Activated CD4-positive, alpha-beta T cell treated with anti-CD3 and anti-CD28 coated beads, Interleukin-2, amount 10 ng/mL, durations not matched to agents 24 days and 14 days (primary cell): ENCODE results near the gene EIPR1. TPM values are rescaled to one million over a fixed set of nuclear protein-coding genes. Genes with fewer than 3 reads are reported as not detected.
A peak's percentile ranks its signal among the peaks of the same experiment; 100 is the strongest.
"Not testable (repeated sequence)": the region's sequence is repeated elsewhere in the genome, so short reads cannot be mapped to it uniquely, and the experiment has no call there.

Experiments used
- DNase-seq: peaks from one replicate; pipeline ENCODE4 v3.0.0; 2022
- H3K27ac Mint-ChIP-seq: one replicate; pipeline ENCODE4 v1.8.0; 2022; ENCODE audit warnings: mild to moderate bottlenecking, mixed read lengths
- H3K27me3 Mint-ChIP-seq: one replicate; pipeline ENCODE4 v1.8.0; 2022; ENCODE audit warnings: mixed read lengths
- H3K36me3 Mint-ChIP-seq: one replicate; pipeline ENCODE4 v1.8.0; 2022; ENCODE audit warnings: low read depth, mild to moderate bottlenecking, mixed read lengths
- H3K4me1 Mint-ChIP-seq: one replicate; pipeline ENCODE4 v1.8.0; 2021; ENCODE audit warnings: mixed read lengths
- H3K4me3 Mint-ChIP-seq: one replicate; pipeline ENCODE4 v1.8.0; 2022; ENCODE audit warnings: mild to moderate bottlenecking, moderate library complexity, mixed read lengths
- H3K9me3 Mint-ChIP-seq: one replicate; pipeline ENCODE4 v1.8.0; 2021; ENCODE audit warnings: mixed read lengths
- intact Hi-C: fragments of 100-400 bp; cut with micrococcal nuclease; formaldehyde crosslinking; loops from one replicate; pipeline ENCODE4 v1.15.1; 2023
- total RNA-seq: library from RNA; stranded (reverse); gene quantifications from 2 replicates; pipeline ENCODE4 v1.2.3, GENCODE V29; 2022

The EIPR1 gene
- total RNA-seq, 1 donor from 2014 or later = 52.1 TPM

DNA sequence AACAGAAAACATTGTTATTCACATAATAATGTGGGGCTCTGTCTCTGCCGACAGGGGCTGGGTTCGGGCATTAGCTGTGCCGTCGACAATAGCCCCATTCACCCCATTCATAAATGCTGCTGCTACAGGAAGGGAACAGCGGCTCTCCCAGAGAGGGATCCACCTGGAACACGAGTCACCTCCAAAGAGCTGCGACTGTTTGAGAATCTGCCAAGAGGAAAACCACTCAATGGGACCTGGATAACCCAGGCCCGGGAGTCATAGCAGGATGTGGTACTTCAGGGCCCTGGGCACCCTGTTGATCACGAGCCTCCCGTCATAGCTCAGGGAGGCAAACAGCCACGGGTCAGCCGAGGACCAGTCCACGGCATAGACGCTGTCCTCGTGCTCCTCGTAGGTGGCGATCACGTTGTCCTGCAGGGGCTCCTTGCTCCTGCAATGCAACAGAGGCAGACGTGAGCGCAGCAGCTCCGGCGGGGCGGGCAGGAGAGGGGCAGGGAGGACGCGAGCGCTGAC, 188.5 kb downstream of the EIPR1 start:
- H3K27me3 Mint-ChIP-seq = no peaks in the 10 kb centered on the region
- peaks cover 17% of the 10 kb centered on the region for H3K36me3 Mint-ChIP-seq
- no peak overlapping the region for H3K27ac Mint-ChIP-seq
- no peak for DNase-seq
- no peaks in the 10 kb centered on the region for H3K9me3 Mint-ChIP-seq
- intact Hi-C loops = no loop called here
- no peak overlapping the region for H3K4me3 Mint-ChIP-seq
- no peaks in the 10 kb centered on the region for H3K4me1 Mint-ChIP-seq

DNA sequence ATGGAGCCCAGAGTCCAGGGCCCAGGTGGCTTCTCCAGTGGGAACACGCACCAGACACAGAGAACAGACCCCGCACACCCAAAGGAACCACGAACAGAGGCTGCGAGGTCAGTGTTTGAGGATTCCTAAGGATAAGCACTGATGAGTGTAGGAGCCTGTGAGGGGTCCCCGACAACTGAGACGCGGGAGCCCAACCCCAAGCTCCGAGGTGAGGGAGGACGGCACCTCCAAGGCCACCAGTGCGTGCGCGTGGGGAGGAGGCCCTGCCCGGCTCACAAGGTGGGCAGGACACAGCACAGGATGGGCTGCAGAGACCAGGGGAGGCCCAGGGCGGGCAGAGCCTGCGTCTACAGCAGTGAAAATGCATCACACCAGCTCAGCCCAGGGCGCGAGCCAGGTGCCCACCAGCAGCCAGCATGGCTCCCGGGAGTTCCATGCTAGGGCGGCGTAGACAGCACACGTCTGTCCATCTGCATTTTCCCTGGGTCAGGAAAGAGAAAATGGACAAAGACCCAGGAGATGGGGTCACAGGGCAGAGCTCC, 189.1 kb downstream of the EIPR1 start:
- peaks cover 16% of the 10 kb centered on the region for H3K36me3 Mint-ChIP-seq
- no peaks in the 10 kb centered on the region for H3K9me3 Mint-ChIP-seq
- peaks cover 1% of the 10 kb centered on the region for H3K4me1 Mint-ChIP-seq
- no peak overlapping the region for H3K27ac Mint-ChIP-seq
- intact Hi-C loops = no loop called here
- no peak for DNase-seq
- no peaks in the 10 kb centered on the region for H3K27me3 Mint-ChIP-seq
- H3K4me3 Mint-ChIP-seq = no peak overlapping the region

- no peak for DNase-seq
- Mint-ChIP-seq H3K4me1 (peaks cover 3% of the 10 kb centered on the region), H3K27ac (no peak overlapping the region), H3K4me3 (no peak overlapping the region), H3K27me3 (no peaks in the 10 kb centered on the region), H3K9me3 (no peaks in the 10 kb centered on the region), H3K36me3 (peaks cover 18% of the 10 kb centered on the region)
- intact Hi-C loops = no loop called here
Measured at GRCh38 chr2:3187467-3187866, 190.2 kb downstream of the EIPR1 start.

DNA sequence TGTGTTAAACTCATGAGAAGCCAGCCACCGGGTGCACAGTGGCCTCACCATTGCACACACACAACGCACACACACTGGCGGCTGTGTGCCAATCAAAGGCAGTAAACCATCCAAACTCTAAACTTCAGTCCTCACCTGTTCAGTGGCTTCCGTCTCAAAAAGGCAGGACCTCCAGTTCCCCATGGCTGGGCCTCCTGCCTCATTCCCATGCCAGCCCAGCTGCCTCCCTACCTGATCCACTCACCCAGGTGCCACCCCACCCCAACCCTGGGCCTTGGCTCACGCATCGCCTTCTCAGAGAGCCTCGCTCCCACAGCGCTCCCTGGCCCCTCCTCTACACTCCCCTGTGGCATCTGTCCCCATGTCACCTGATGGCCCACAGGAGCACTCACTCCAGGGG, 190.9 kb downstream of the EIPR1 start:
- Mint-ChIP-seq H3K27ac (no peak overlapping the region), H3K9me3 (no peaks in the 10 kb centered on the region), H3K4me3 (no peak overlapping the region), H3K4me1 (peaks cover 3% of the 10 kb centered on the region), H3K36me3 (peaks cover 18% of the 10 kb centered on the region), H3K27me3 (no peaks in the 10 kb centered on the region)
- intact Hi-C loops = no loop called here
- DNase-seq = no peak

- intact Hi-C loops = no loop called here
- Mint-ChIP-seq H3K4me3 (no peak overlapping the region), H3K27me3 (no peaks in the 10 kb centered on the region), H3K36me3 (peaks cover 17% of the 10 kb centered on the region), H3K27ac (no peak overlapping the region), H3K4me1 (peaks cover 3% of the 10 kb centered on the region), H3K9me3 (no peaks in the 10 kb centered on the region)
- DNase-seq = no peak
Measured at GRCh38 chr2:3185910-3186309, 191.7 kb downstream of the EIPR1 start.

GRCh38 chr2:3185256-3185655, 192.4 kb downstream of the EIPR1 start:
- no peaks in the 10 kb centered on the region for H3K9me3 Mint-ChIP-seq
- no peak for DNase-seq
- H3K4me1 Mint-ChIP-seq = peaks cover 3% of the 10 kb centered on the region
- H3K36me3 Mint-ChIP-seq = peaks cover 14% of the 10 kb centered on the region
- H3K27me3 Mint-ChIP-seq = no peaks in the 10 kb centered on the region
- no peak overlapping the region for H3K27ac Mint-ChIP-seq
- H3K4me3 Mint-ChIP-seq = no peak overlapping the region
- intact Hi-C loops = no loop called here

DNA sequence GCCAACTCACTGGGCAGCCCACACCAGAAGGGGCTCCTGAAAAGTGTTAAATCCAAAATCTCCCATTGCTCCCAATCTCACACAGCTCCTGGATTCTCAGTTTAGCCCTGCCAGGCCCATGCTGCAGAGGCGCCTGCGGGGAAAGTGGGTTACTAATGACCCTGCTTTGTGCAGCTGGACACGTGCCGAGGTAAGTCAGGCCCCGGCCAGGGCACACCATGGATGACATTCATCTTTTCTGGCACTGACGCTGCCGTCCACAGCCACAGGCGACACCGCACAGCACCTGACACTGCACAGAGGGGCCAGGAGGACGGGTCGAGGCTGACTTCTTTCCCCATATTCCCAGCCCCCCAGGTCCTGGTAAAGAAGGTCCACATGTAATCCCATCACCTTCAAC, 193.5 kb downstream of the EIPR1 start:
- intact Hi-C loops = no loop called here
- Mint-ChIP-seq H3K27ac (peak overlapping the region; percentile 29), H3K4me3 (no peak overlapping the region), H3K9me3 (no peaks in the 10 kb centered on the region), H3K36me3 (peaks cover 13% of the 10 kb centered on the region), H3K27me3 (no peaks in the 10 kb centered on the region), H3K4me1 (peaks cover 3% of the 10 kb centered on the region)
- DNase-seq = no peak

DNA sequence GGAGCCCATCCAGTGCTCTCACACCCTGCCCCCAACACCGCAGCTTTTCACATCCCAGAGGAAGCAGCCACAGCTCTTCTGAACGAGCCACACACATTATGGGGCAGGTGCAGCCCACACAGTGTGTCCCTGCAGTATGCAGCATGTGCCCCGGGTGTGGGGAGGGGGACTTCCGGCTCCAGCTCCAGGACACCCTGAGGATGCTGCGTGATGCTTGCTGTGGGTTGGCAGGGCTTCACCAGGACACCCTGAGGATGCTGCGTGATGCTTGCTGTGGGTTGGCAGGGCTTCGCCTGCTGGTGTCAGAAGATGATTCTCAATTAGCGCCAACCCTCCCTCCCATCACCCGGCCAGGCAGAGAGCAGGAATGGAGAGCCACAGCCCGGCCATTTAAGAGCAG, 193.9 kb downstream of the EIPR1 start:
- H3K27ac Mint-ChIP-seq = peak overlapping the region; percentile 66
- DNase-seq = no peak

GRCh38 chr2:3182848-3183247, 194.8 kb downstream of the EIPR1 start:
- Mint-ChIP-seq H3K27ac (peak overlapping the region; percentile 66), H3K27me3 (no peaks in the 10 kb centered on the region), H3K9me3 (no peaks in the 10 kb centered on the region), H3K36me3 (peaks cover 10% of the 10 kb centered on the region), H3K4me1 (peaks cover 3% of the 10 kb centered on the region), H3K4me3 (no peak overlapping the region)
- no peak for DNase-seq
- intact Hi-C loops = no loop called here

More for the DNA sequence above, 193.9 kb downstream of the EIPR1 start:
- H3K27me3 Mint-ChIP-seq = no peaks in the 10 kb centered on the region
- peaks cover 10% of the 10 kb centered on the region for H3K36me3 Mint-ChIP-seq
- H3K4me3 Mint-ChIP-seq = no peak overlapping the region
- H3K4me1 Mint-ChIP-seq = peaks cover 3% of the 10 kb centered on the region
- intact Hi-C loops = no loop called here
- no peaks in the 10 kb centered on the region for H3K9me3 Mint-ChIP-seq

DNA sequence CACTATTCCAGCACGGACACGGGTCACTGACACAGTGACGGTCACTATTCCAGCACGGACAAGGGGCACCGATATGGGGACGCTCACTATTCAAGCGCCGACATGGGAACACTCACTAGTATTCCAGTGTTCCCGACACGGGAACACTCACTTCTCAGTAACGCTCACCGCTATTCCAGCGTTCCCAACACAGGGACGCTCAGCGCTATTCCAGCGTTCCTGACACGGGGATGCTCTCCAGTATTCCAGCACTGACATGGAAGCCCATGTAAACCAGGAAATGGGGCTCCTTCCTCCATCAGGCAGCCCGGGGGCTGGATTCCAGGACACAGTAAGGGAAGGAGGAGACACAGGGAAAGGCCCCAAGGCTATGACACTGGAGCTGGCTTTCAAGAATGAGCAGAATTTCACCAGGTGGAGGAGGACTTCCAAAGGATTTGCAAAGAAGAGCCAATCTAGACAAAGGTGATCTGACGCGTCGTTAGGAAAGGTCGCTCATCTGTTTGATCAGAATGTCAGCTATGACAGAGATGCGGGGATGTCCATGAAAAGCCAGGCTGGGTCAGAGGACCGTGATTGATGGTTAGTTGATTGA, 196.1 kb downstream of the EIPR1 start:
- Mint-ChIP-seq H3K9me3 (no peaks in the 10 kb centered on the region), H3K27me3 (no peaks in the 10 kb centered on the region), H3K36me3 (peaks cover 8% of the 10 kb centered on the region), H3K27ac (no peak overlapping the region), H3K4me3 (no peak overlapping the region), H3K4me1 (peaks cover 3% of the 10 kb centered on the region)
- DNase-seq = no peak
- intact Hi-C loops = no loop called here

- H3K4me1 Mint-ChIP-seq, H3K9me3 Mint-ChIP-seq, H3K4me3 Mint-ChIP-seq, DNase-seq, intact Hi-C loops, H3K27me3 Mint-ChIP-seq, H3K27ac Mint-ChIP-seq, H3K36me3 Mint-ChIP-seq: not testable (repeated sequence)
Measured at GRCh38 chr2:3180909-3181221, 196.8 kb downstream of the EIPR1 start.

- intact Hi-C loops = no loop called here
- H3K27me3 Mint-ChIP-seq = no peaks in the 10 kb centered on the region
Measured at GRCh38 chr2:3180082-3180908, 197.3 kb downstream of the EIPR1 start.

GRCh38 chr2:3179626-3180025, 198.0 kb downstream of the EIPR1 start:
- Mint-ChIP-seq H3K27me3 (no peaks in the 10 kb centered on the region), H3K4me1 (peaks cover 3% of the 10 kb centered on the region), H3K4me3 (no peak overlapping the region), H3K27ac (no peak overlapping the region), H3K9me3 (no peaks in the 10 kb centered on the region), H3K36me3 (peaks cover 2% of the 10 kb centered on the region)
- DNase-seq = no peak
- intact Hi-C loops = loop anchor here (1.0 kb wide), 1 partner anchor 124 kb away; no protein-coding TSS in a partner anchor

More at GRCh38 chr2:3180082-3180908, 197.3 kb downstream of the EIPR1 start:
- no peak overlapping the region for H3K4me3 Mint-ChIP-seq
- H3K27ac Mint-ChIP-seq = no peak overlapping the region
- DNase-seq = no peak
- H3K36me3 Mint-ChIP-seq = peaks cover 4% of the 10 kb centered on the region
- H3K9me3 Mint-ChIP-seq = no peaks in the 10 kb centered on the region
- peaks cover 3% of the 10 kb centered on the region for H3K4me1 Mint-ChIP-seq

DNA sequence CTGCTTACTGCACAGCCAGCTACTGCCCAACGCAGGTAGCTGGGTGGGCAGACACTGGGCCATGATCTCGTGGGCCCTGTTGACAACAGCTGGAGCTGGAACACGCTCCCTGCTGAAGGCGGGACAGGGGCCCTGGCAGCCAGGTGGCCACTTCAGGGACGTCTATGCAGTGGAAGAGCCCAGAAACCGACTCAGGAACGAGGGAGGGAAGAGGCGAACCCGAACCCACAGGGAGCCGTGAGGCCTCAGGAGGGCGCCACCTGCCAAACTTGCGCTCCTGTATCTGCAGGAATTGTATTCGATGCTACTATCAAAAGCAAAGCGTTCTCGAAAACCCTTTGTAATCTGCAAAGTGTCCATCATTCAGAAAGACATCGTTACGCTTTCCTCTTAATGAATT, 198.4 kb downstream of the EIPR1 start:
- Mint-ChIP-seq H3K27me3 (no peaks in the 10 kb centered on the region), H3K4me3 (no peak overlapping the region), H3K27ac (no peak overlapping the region), H3K9me3 (no peaks in the 10 kb centered on the region), H3K36me3 (peaks cover 2% of the 10 kb centered on the region), H3K4me1 (peaks cover 3% of the 10 kb centered on the region)
- peak; percentile 62 for DNase-seq
- intact Hi-C loops = loop anchor here (1.0 kb wide), 1 partner anchor 124 kb away; no protein-coding TSS in a partner anchor
